ENCODE data around the gene CSF1.

CSF1 gene

GRCh38 chr1:109929588-109930251 lies 19.1 kb downstream of the CSF1 start:
- peaks cover 12% of the 10 kb centered on the region for H3K4me1 ChIP-seq (ENCODE audit: insufficient read depth, insufficient read length)
- DNase-seq (ENCODE audit: low read depth, low spot score) = no peak
- no peaks in the 10 kb centered on the region; the same call in 1 of the 2 replicates for H3K9me3 ChIP-seq (ENCODE audit: insufficient read depth, low read length)
- no peak for TF ChIP-seq SUZ12 (IDR thresholded peaks at IDR 0.05; ENCODE audit: extremely low read depth, insufficient read depth, insufficient read length)
- TF ChIP-seq ZNF274 (IDR thresholded peaks at IDR 0.05; ENCODE audit: low read depth, low read length) = no peak
- TF ChIP-seq YY1 (IDR thresholded peaks at IDR 0.05; ENCODE audit: insufficient read depth, insufficient read length) = no peak
- peak overlapping the region; percentile 33 for H3K9ac ChIP-seq (ENCODE audit: insufficient read length, low read depth)
- no peaks in the 10 kb centered on the region for H3K27me3 ChIP-seq (ENCODE audit: insufficient read depth, insufficient read length)
- H3K36me3 ChIP-seq (ENCODE audit: insufficient read depth, insufficient read length, low read length) = peaks cover 57% of the 10 kb centered on the region
- no peak overlapping the region for H3K4me3 ChIP-seq (ENCODE audit: insufficient read length, low read depth)

- no peak for DNase-seq (ENCODE audit: low read depth, low spot score)
- H3K27me3 ChIP-seq (ENCODE audit: insufficient read depth, insufficient read length) = no peaks in the 10 kb centered on the region
- H3K36me3 ChIP-seq (ENCODE audit: insufficient read depth, insufficient read length, low read length) = peaks cover 50% of the 10 kb centered on the region
- peak overlapping the region; percentile 33 for H3K9ac ChIP-seq (ENCODE audit: insufficient read length, low read depth)
- H3K9me3 ChIP-seq (ENCODE audit: insufficient read depth, low read length) = no peaks in the 10 kb centered on the region; the same call in 1 of the 2 replicates
- no peak overlapping the region for H3K4me3 ChIP-seq (ENCODE audit: insufficient read length, low read depth)
- TF ChIP-seq YY1 (IDR thresholded peaks at IDR 0.05; ENCODE audit: insufficient read depth, insufficient read length) (no peak), ZNF274 (IDR thresholded peaks at IDR 0.05; ENCODE audit: low read depth, low read length) (no peak), SUZ12 (IDR thresholded peaks at IDR 0.05; ENCODE audit: extremely low read depth, insufficient read depth, insufficient read length) (no peak)
- H3K4me1 ChIP-seq (ENCODE audit: insufficient read depth, insufficient read length) = peaks cover 12% of the 10 kb centered on the region
These were observed 19.8 kb downstream of the CSF1 start for GRCh38 chr1:109930252-109930993.

GRCh38 chr1:109931189-109931731 lies 20.6 kb downstream of the CSF1 start:
- H3K9ac ChIP-seq (ENCODE audit: insufficient read length, low read depth) = peak overlapping the region; percentile 14
- DNase-seq (ENCODE audit: low read depth, low spot score) = peak; percentile 94
- TF ChIP-seq ZNF274 (IDR thresholded peaks at IDR 0.05; ENCODE audit: low read depth, low read length) (no peak), YY1 (IDR thresholded peaks at IDR 0.05; ENCODE audit: insufficient read depth, insufficient read length) (no peak), SUZ12 (IDR thresholded peaks at IDR 0.05; ENCODE audit: extremely low read depth, insufficient read depth, insufficient read length) (no peak)
- H3K9me3 ChIP-seq (ENCODE audit: insufficient read depth, low read length) = no peaks in the 10 kb centered on the region; the same call in 1 of the 2 replicates
- peaks cover 41% of the 10 kb centered on the region for H3K36me3 ChIP-seq (ENCODE audit: insufficient read depth, insufficient read length, low read length)
- no peaks in the 10 kb centered on the region for H3K27me3 ChIP-seq (ENCODE audit: insufficient read depth, insufficient read length)
- H3K4me3 ChIP-seq (ENCODE audit: insufficient read length, low read depth) = no peak overlapping the region
- peaks cover 12% of the 10 kb centered on the region for H3K4me1 ChIP-seq (ENCODE audit: insufficient read depth, insufficient read length)

GRCh38 chr1:109931911-109932636 lies 21.4 kb downstream of the CSF1 start:
- Histone ChIP-seq H3K9ac (ENCODE audit: insufficient read length, low read depth) (no peak overlapping the region), H3K27me3 (ENCODE audit: insufficient read depth, insufficient read length) (no peaks in the 10 kb centered on the region), H3K4me3 (ENCODE audit: insufficient read length, low read depth) (no peak overlapping the region), H3K36me3 (ENCODE audit: insufficient read depth, insufficient read length, low read length) (peaks cover 35% of the 10 kb centered on the region), H3K9me3 (ENCODE audit: insufficient read depth, low read length) (no peaks in the 10 kb centered on the region), H3K4me1 (ENCODE audit: insufficient read depth, insufficient read length) (peaks cover 12% of the 10 kb centered on the region)
- TF ChIP-seq YY1 (IDR thresholded peaks at IDR 0.05; ENCODE audit: insufficient read depth, insufficient read length) (no peak), SUZ12 (IDR thresholded peaks at IDR 0.05; ENCODE audit: extremely low read depth, insufficient read depth, insufficient read length) (no peak), ZNF274 (IDR thresholded peaks at IDR 0.05; ENCODE audit: low read depth, low read length) (no peak)
- no peak for DNase-seq (ENCODE audit: low read depth, low spot score)

GRCh38 chr1:109932679-109933078 lies 22.0 kb downstream of the CSF1 start:
- H3K9me3 ChIP-seq (ENCODE audit: insufficient read depth, low read length) = peaks cover 4% of the 10 kb centered on the region
- TF ChIP-seq SUZ12 (IDR thresholded peaks at IDR 0.05; ENCODE audit: extremely low read depth, insufficient read depth, insufficient read length) = no peak
- TF ChIP-seq ZNF274 (IDR thresholded peaks at IDR 0.05; ENCODE audit: low read depth, low read length) = no peak
- TF ChIP-seq YY1 (IDR thresholded peaks at IDR 0.05; ENCODE audit: insufficient read depth, insufficient read length) = no peak
- H3K9ac ChIP-seq (ENCODE audit: insufficient read length, low read depth) = no peak overlapping the region
- H3K36me3 ChIP-seq (ENCODE audit: insufficient read depth, insufficient read length, low read length) = peaks cover 29% of the 10 kb centered on the region
- no peak overlapping the region for H3K4me3 ChIP-seq (ENCODE audit: insufficient read length, low read depth)
- H3K4me1 ChIP-seq (ENCODE audit: insufficient read depth, insufficient read length) = peaks cover 12% of the 10 kb centered on the region
- DNase-seq (ENCODE audit: low read depth, low spot score) = no peak
- H3K27me3 ChIP-seq (ENCODE audit: insufficient read depth, insufficient read length) = no peaks in the 10 kb centered on the region

- H3K27me3 ChIP-seq (ENCODE audit: insufficient read depth, insufficient read length) = no peaks in the 10 kb centered on the region
- H3K9ac ChIP-seq (ENCODE audit: insufficient read length, low read depth) = peak overlapping the region; percentile 23
- peaks cover 15% of the 10 kb centered on the region for H3K36me3 ChIP-seq (ENCODE audit: insufficient read depth, insufficient read length, low read length)
- H3K4me3 ChIP-seq (ENCODE audit: insufficient read length, low read depth) = no peak overlapping the region
- peaks cover 18% of the 10 kb centered on the region for H3K9me3 ChIP-seq (ENCODE audit: insufficient read depth, low read length)
- TF ChIP-seq SUZ12 (IDR thresholded peaks at IDR 0.05; ENCODE audit: extremely low read depth, insufficient read depth, insufficient read length) = no peak
- TF ChIP-seq ZNF274 (IDR thresholded peaks at IDR 0.05; ENCODE audit: low read depth, low read length) = no peak
- no peak for TF ChIP-seq YY1 (IDR thresholded peaks at IDR 0.05; ENCODE audit: insufficient read depth, insufficient read length)
- no peak for DNase-seq (ENCODE audit: low read depth, low spot score)
- peaks cover 10% of the 10 kb centered on the region for H3K4me1 ChIP-seq (ENCODE audit: insufficient read depth, insufficient read length)
These were observed 23.4 kb downstream of the CSF1 start for GRCh38 chr1:109933856-109934711.
